GM18870 (cell line): ENCODE measurements around the gene OR51E1.
A peak's percentile ranks its signal among the peaks of the same experiment; 100 is the strongest.

ENCODE experiments used
- ATAC-seq: cut with Tn5 transposase; IDR thresholded peaks from one replicate; pipeline ENCODE4 v1.9.1; 2021; ENCODE audit warnings: moderate library complexity; ENCODE audit not compliant: unreplicated experiment

The OR51E1 gene

GRCh38 chr11:4643682-4644081, at the start of gene OR51E1:
Gene OR51E1 (plus strand): TSS chr11:4643982. CDS start chr11:4652527, 8,545 bp downstream.
- ATAC-seq, result no peak

- ATAC-seq, result no peak
Measured at GRCh38 chr11:4605057-4605456, 38.7 kb upstream of the OR51E1 start.

GRCh38 chr11:4606231-4607015, 37.4 kb upstream of the OR51E1 start:
- ATAC-seq, result no peak

- no peak for ATAC-seq
Measured at GRCh38 chr11:4607096-4607495, 36.7 kb upstream of the OR51E1 start.

GRCh38 chr11:4607781-4608666, 35.8 kb upstream of the OR51E1 start, which contains the start of gene TRIM68:
Gene TRIM68 (minus strand): TSS chr11:4608231. CDS start chr11:4605504, 2,727 bp downstream.
- ATAC-seq, result peak; percentile 97

GRCh38 chr11:4610258-4610935, 33.4 kb upstream of the OR51E1 start:
- no peak for ATAC-seq

GRCh38 chr11:4611986-4612385, 31.8 kb upstream of the OR51E1 start:
- ATAC-seq, result no peak

- no peak for ATAC-seq
Measured at GRCh38 chr11:4615856-4616444, 27.8 kb upstream of the OR51E1 start.

GRCh38 chr11:4619514-4619913, 24.3 kb upstream of the OR51E1 start:
- no peak for ATAC-seq

GRCh38 chr11:4626207-4627099, 17.3 kb upstream of the OR51E1 start:
- ATAC-seq, result peak; percentile 69

GRCh38 chr11:4636136-4636535, 7.6 kb upstream of the OR51E1 start:
- ATAC-seq, result no peak

GRCh38 chr11:4636962-4637661, 6.7 kb upstream of the OR51E1 start, which contains the start of gene OR51D1:
Gene OR51D1 (plus strand): TSS chr11:4637477. CDS start chr11:4639791, 2,314 bp downstream.
- peak; percentile 93 for ATAC-seq

GRCh38 chr11:4637662-4638047, 6.1 kb upstream of the OR51E1 start:
- ATAC-seq, result no peak

- ATAC-seq, result no peak
Measured at GRCh38 chr11:4639931-4640330, 3.9 kb upstream of the OR51E1 start.

GRCh38 chr11:4641501-4641900, 2.3 kb upstream of the OR51E1 start:
- ATAC-seq, result no peak

- no peak for ATAC-seq
Measured at GRCh38 chr11:4642043-4642442, 1.7 kb upstream of the OR51E1 start.

- ATAC-seq, result no peak
Measured at GRCh38 chr11:4643076-4643475, 706 bp upstream of the OR51E1 start.

GRCh38 chr11:4644233-4644632, 451 bp downstream of the OR51E1 start:
- ATAC-seq, result no peak

GRCh38 chr11:4645974-4646373, 2.2 kb downstream of the OR51E1 start:
- no peak for ATAC-seq
